ENCODE measurements around the gene ADAMTS5. TPM values are rescaled to one million over a fixed set of nuclear protein-coding genes. Genes with fewer than 3 reads are reported as not detected.

ADAMTS5 gene
- total RNA-seq, 1 experiment from 2014 or later: not detected

DNA sequence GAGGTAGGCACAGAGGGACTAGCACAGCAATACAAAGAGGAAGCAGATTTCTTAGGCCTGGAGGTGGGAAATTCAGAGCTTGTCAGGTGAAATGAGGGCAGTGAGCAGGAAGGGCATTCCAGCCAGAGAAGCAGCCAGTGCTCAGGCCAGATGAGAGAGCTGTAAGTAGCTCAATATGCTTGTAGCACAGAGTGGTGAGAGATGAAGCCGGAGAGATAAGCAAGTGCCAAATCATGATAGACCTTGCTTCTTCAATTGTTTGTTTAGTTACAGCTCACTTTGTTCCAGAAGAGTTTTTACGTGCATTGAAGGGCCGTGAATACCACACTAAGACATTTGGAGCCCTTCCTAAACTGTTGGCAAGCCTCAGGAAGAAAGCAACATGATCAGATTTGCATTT, 79.6 kb downstream of the ADAMTS5 start:
- DNase-seq (ENCODE audit: low spot score): no peak

DNA sequence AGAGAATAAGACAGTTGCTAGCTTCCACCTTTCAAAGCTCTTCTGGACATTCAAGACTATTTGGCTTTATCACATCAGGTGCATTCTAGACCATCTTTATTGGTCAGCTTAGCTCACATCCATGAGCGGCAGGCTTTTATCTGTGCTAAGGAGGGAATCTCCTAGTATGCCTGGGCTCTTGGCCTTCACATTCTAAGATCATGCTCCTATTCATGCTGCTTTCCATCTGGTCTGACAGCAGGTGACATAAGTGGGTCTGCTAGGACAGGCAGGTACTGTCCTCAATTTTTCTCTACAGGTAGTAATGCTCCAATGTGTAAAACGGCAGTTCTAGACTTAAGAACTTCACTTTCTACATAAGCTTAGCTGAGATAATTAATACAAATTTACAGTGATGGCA, 82.5 kb downstream of the ADAMTS5 start:
- no peak for DNase-seq (ENCODE audit: low spot score)

- no peak for DNase-seq (ENCODE audit: low spot score)
Observed at GRCh38 chr21:26883768-26884167, 83.1 kb downstream of the ADAMTS5 start.

- no peak for DNase-seq (ENCODE audit: low spot score)
Observed at GRCh38 chr21:26881504-26882228, 85.2 kb downstream of the ADAMTS5 start.

DNA sequence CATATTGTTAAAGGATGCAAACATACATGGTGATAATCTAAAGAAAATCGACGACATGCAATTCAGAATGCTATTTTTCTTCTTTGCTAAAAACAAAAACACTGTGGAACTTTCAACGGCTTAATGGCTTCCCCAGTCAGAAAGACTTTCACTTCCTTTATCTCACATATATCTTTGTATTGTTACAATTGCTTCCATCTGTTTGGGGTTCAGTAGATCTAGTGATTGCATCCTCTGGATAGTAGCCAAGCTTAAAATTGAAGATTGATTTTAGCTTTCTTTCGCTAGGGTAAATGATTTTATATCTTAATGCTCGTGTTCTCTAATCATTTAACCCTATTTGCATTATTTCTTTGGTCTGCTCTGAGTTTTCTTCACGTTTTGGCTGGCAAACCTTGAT, 89.9 kb downstream of the ADAMTS5 start:
- DNase-seq (ENCODE audit: low spot score): no peak

- DNase-seq (ENCODE audit: low spot score): no peak
Observed at GRCh38 chr21:26874347-26874746, 92.5 kb downstream of the ADAMTS5 start.

Small RNA genes within 50 kb of the gene (small RNA-seq; reads per million reads assigned to genes)
- not detected for gene MIR4759

Other genes starting within 250 kb of the ADAMTS5 start
- not detected in 2 replicates for gene ADAMTS1, start 121.7 kb downstream of the ADAMTS5 start, total RNA-seq (2014; rRNA removed; shearing (Covaris generic))